CD4-positive, alpha-beta T cell treated with Interleukin-17A for 4 hours (primary cell): Measurements from ENCODE around the gene BLCAP.
"Not testable (repeated sequence)": the region's sequence is repeated elsewhere in the genome, so short reads cannot be mapped to it uniquely, and the experiment has no call there.

Experiments
- DNase-seq: peaks from one replicate; pipeline ENCODE4 v3.0.0-alpha.2; 2020; ENCODE audit warnings: mixed read lengths

Gene BLCAP

GRCh38 chr20:37556538-37556937 lies 28.9 kb upstream of the BLCAP start:
- no peak for DNase-seq

GRCh38 chr20:37554721-37555298 lies 27.1 kb upstream of the BLCAP start:
- not testable (repeated sequence) for DNase-seq

- no peak for DNase-seq
These were observed 24.7 kb upstream of the BLCAP start for GRCh38 chr20:37552415-37552814.

- DNase-seq, result not testable (repeated sequence)
These were observed 24.0 kb upstream of the BLCAP start for GRCh38 chr20:37551660-37552059.

GRCh38 chr20:37550101-37550920 lies 22.6 kb upstream of the BLCAP start:
- DNase-seq, result not testable (repeated sequence)

GRCh38 chr20:37547912-37548311 lies 20.2 kb upstream of the BLCAP start:
- DNase-seq, result no peak

GRCh38 chr20:37545516-37545915 lies 17.8 kb upstream of the BLCAP start:
- no peak for DNase-seq

- DNase-seq, result no peak
These were observed 16.7 kb upstream of the BLCAP start for GRCh38 chr20:37544386-37544785.

GRCh38 chr20:37543828-37544227 lies 16.2 kb upstream of the BLCAP start:
- no peak for DNase-seq

GRCh38 chr20:37542281-37542680 lies 14.6 kb upstream of the BLCAP start:
- no peak for DNase-seq

- no peak for DNase-seq
These were observed 13.7 kb upstream of the BLCAP start for GRCh38 chr20:37541326-37541725.

- DNase-seq, result not testable (repeated sequence)
These were observed 13.2 kb upstream of the BLCAP start for GRCh38 chr20:37540838-37541237.

- DNase-seq, result no peak
These were observed 12.3 kb upstream of the BLCAP start for GRCh38 chr20:37540001-37540400.

- no peak for DNase-seq
These were observed 11.7 kb upstream of the BLCAP start for GRCh38 chr20:37539424-37539823.

GRCh38 chr20:37538003-37538402 lies 10.3 kb upstream of the BLCAP start:
- DNase-seq, result no peak

GRCh38 chr20:37537505-37537904 lies 9.8 kb upstream of the BLCAP start:
- DNase-seq, result no peak

- DNase-seq, result no peak
These were observed 7.9 kb upstream of the BLCAP start for GRCh38 chr20:37535443-37536132.

GRCh38 chr20:37534401-37535157 lies 6.9 kb upstream of the BLCAP start:
- DNase-seq, result peak; percentile 61

GRCh38 chr20:37533154-37533715 lies 5.6 kb upstream of the BLCAP start:
- no peak for DNase-seq

GRCh38 chr20:37531856-37532255 lies 4.2 kb upstream of the BLCAP start:
- no peak for DNase-seq

- no peak for DNase-seq
These were observed 3.0 kb upstream of the BLCAP start for GRCh38 chr20:37530696-37531095.

GRCh38 chr20:37529968-37530600 lies 2.4 kb upstream of the BLCAP start:
- no peak for DNase-seq
